Stimulated activated naive B cell treated with anti-CD40 and anti-IgM and Interleukin-4, amounts not matched to agents 10 μg/mL and 1 μg/mL and 100 μg/mL, for 72 hours (primary cell): Measurements from ENCODE around the gene CACNA2D3.

Experiments
- ATAC-seq, 2 donors: fragments of 150-1000 bp; cut with Tn5 transposase; replicated peaks; 2 replicates each; pipeline ENCODE4 v1.10.0; 2021; ENCODE audit warnings: moderate library complexity in 1 of 2
- DNase-seq: peaks from one replicate; pipeline ENCODE4 v3.0.0; 2021
- H3K27ac Mint-ChIP-seq: one replicate; pipeline ENCODE4 v1.8.0; 2022; ENCODE audit warnings: mild to moderate bottlenecking, mixed read lengths
- H3K27me3 Mint-ChIP-seq, 2 donors: one replicate each; pipeline ENCODE4 v1.8.0; 2022; ENCODE audit warnings: mixed read lengths in 2 of 2
- H3K36me3 Mint-ChIP-seq, 2 donors: one replicate each; pipeline ENCODE4 v1.8.0; 2022; ENCODE audit warnings: mixed read lengths in 2 of 2, mild to moderate bottlenecking in 1 of 2
- H3K4me1 Mint-ChIP-seq, 2 donors: one replicate each; pipeline ENCODE4 v1.8.0; 2022; ENCODE audit warnings: mixed read lengths in 2 of 2, mild to moderate bottlenecking in 1 of 2
- H3K4me3 Mint-ChIP-seq, 2 donors: one replicate each; pipeline ENCODE4 v1.8.0; 2022; ENCODE audit warnings: mild to moderate bottlenecking in 2 of 2, mixed read lengths in 2 of 2, moderate library complexity in 1 of 2
- H3K9me3 Mint-ChIP-seq, 2 donors: one replicate each; pipeline ENCODE4 v1.8.0; 2022; ENCODE audit warnings: mixed read lengths in 2 of 2, mild to moderate bottlenecking in 1 of 2

Gene CACNA2D3

GRCh38 chr3:54940971-54941370 lies 818.6 kb downstream of the CACNA2D3 start:
- ATAC-seq (no peak), DNase-seq (no peak)
- Mint-ChIP-seq H3K36me3 (no peaks in the 10 kb centered on the region), H3K9me3 (no peaks in the 10 kb centered on the region), H3K27me3 (no peaks in the 10 kb centered on the region), H3K27ac (no peak overlapping the region), H3K4me3 (no peak overlapping the region), H3K4me1 (no peaks in the 10 kb centered on the region)

- DNase-seq (no peak), ATAC-seq (no peak)
- Mint-ChIP-seq H3K27me3 (no peaks in the 10 kb centered on the region), H3K4me1 (no peaks in the 10 kb centered on the region), H3K4me3 (no peak overlapping the region), H3K9me3 (no peaks in the 10 kb centered on the region), H3K27ac (no peak overlapping the region), H3K36me3 (no peaks in the 10 kb centered on the region)
Observed at GRCh38 chr3:54941690-54942362, 819.5 kb downstream of the CACNA2D3 start.

DNA sequence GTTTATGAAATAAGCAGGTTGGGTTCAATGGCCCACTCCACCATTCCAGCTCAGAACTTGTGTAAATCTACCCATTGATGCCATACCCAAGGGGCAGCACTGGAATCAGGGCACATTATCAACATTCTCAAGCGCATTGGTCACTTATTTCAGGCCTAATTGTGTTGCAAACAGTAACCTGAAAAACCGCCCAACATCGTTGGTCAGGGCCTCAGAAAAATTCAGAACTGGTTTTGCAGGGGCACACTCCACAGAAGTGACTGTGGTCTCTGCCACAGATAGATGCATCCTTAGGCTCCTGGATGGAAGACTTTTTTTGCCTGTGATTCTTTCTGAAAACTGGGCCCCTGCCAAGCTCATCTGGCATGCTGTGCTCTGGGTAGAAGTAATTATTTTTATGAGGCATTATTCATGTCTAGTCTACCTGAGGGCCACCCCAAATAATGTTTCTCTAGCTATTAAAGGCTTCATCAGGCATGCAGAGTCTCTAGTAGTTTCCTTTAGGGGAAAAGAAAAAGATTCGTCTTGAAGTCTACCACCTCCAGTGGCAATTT lies 827.2 kb downstream of the CACNA2D3 start:
- no peak overlapping the region for H3K27ac Mint-ChIP-seq
- H3K27me3 Mint-ChIP-seq, result no peaks in the 10 kb centered on the region
- H3K9me3 Mint-ChIP-seq, result peaks cover 0 to 2% of the 10 kb centered on the region in 2 donors
- no peak overlapping the region for H3K4me3 Mint-ChIP-seq
- H3K4me1 Mint-ChIP-seq, result no peaks in the 10 kb centered on the region
- ATAC-seq, result no peak
- DNase-seq, result no peak
- no peaks in the 10 kb centered on the region for H3K36me3 Mint-ChIP-seq

GRCh38 chr3:54950391-54951003 lies 828.1 kb downstream of the CACNA2D3 start:
- ATAC-seq, result no peak
- H3K4me1 Mint-ChIP-seq, result no peaks in the 10 kb centered on the region
- H3K4me3 Mint-ChIP-seq, result no peak overlapping the region
- no peak for DNase-seq
- no peaks in the 10 kb centered on the region for H3K27me3 Mint-ChIP-seq
- H3K9me3 Mint-ChIP-seq, result peaks cover 0 to 2% of the 10 kb centered on the region in 2 donors
- H3K36me3 Mint-ChIP-seq, result no peaks in the 10 kb centered on the region
- H3K27ac Mint-ChIP-seq, result no peak overlapping the region

- Mint-ChIP-seq H3K27me3 (no peaks in the 10 kb centered on the region), H3K4me3 (no peak overlapping the region), H3K9me3 (peaks cover 0 to 2% of the 10 kb centered on the region in 2 donors), H3K27ac (no peak overlapping the region), H3K4me1 (no peaks in the 10 kb centered on the region), H3K36me3 (no peaks in the 10 kb centered on the region)
- no peak for DNase-seq
- ATAC-seq, result no peak
Observed at GRCh38 chr3:54951405-54951804, 829.1 kb downstream of the CACNA2D3 start.

GRCh38 chr3:54954022-54954421 lies 831.7 kb downstream of the CACNA2D3 start:
- ATAC-seq, result no peak
- Mint-ChIP-seq H3K9me3 (no peaks in the 10 kb centered on the region), H3K36me3 (no peaks in the 10 kb centered on the region), H3K27me3 (no peaks in the 10 kb centered on the region), H3K27ac (no peak overlapping the region), H3K4me3 (no peak overlapping the region), H3K4me1 (no peaks in the 10 kb centered on the region)
- no peak for DNase-seq

DNA sequence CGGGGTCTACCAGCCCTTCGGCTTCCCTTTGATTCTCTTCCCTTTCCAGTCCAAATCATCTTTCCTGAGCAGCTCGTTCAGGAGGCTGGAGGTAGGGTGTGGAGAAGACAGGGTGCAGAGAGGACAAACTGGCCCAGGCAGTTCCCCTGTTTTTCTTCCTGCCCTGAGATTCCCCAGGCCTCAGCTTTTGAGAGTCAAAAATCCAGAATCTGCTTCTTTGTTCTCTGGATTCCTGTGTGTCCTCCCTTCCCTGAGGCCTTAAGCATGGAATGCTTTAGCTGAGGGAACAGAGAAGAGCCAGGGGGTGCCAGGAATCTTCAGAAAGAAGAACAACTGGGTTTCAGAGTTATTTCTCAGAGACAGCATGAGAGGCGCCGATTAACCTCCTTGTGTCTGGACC lies 832.2 kb downstream of the CACNA2D3 start:
- ATAC-seq (no peak), DNase-seq (no peak)
- Mint-ChIP-seq H3K27me3 (no peaks in the 10 kb centered on the region), H3K27ac (no peak overlapping the region), H3K4me1 (no peaks in the 10 kb centered on the region), H3K36me3 (no peaks in the 10 kb centered on the region), H3K4me3 (no peak overlapping the region), H3K9me3 (no peaks in the 10 kb centered on the region)

DNA sequence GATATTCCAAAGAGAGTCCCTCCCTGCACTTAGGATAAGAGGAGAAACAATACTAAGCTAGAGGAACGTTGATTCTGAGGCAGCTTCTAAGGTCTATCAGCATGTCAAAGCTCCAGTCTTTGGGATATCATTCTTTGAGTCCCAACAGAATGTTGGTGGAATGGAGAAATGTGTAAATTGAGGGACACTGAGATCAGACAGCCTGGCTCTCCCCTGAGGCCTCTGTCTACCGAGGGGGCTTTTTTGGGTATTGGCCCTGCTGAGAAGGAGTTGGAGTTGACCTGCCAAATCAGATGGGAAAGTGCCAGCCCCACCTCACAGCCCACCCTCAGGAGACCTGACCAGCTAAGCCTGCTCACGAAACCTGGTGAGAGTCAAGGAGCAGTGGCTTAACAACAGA lies 833.1 kb downstream of the CACNA2D3 start:
- DNase-seq (no peak), ATAC-seq (no peak)
- H3K27ac Mint-ChIP-seq, result no peak overlapping the region
- no peak overlapping the region for H3K4me3 Mint-ChIP-seq
- no peaks in the 10 kb centered on the region for H3K4me1 Mint-ChIP-seq
- H3K36me3 Mint-ChIP-seq, result no peaks in the 10 kb centered on the region
- no peaks in the 10 kb centered on the region for H3K9me3 Mint-ChIP-seq
- no peaks in the 10 kb centered on the region for H3K27me3 Mint-ChIP-seq

- H3K4me1 Mint-ChIP-seq, result no peaks in the 10 kb centered on the region
- no peak overlapping the region for H3K4me3 Mint-ChIP-seq
- H3K27ac Mint-ChIP-seq, result no peak overlapping the region
- H3K36me3 Mint-ChIP-seq, result no peaks in the 10 kb centered on the region
- H3K27me3 Mint-ChIP-seq, result no peaks in the 10 kb centered on the region
- H3K9me3 Mint-ChIP-seq, result no peaks in the 10 kb centered on the region
- no peak for ATAC-seq
- no peak for DNase-seq
Observed at GRCh38 chr3:54955941-54956340, 833.6 kb downstream of the CACNA2D3 start.

GRCh38 chr3:54957711-54958110 lies 835.4 kb downstream of the CACNA2D3 start:
- no peak for DNase-seq
- Mint-ChIP-seq H3K36me3 (no peaks in the 10 kb centered on the region), H3K9me3 (no peaks in the 10 kb centered on the region)

DNA sequence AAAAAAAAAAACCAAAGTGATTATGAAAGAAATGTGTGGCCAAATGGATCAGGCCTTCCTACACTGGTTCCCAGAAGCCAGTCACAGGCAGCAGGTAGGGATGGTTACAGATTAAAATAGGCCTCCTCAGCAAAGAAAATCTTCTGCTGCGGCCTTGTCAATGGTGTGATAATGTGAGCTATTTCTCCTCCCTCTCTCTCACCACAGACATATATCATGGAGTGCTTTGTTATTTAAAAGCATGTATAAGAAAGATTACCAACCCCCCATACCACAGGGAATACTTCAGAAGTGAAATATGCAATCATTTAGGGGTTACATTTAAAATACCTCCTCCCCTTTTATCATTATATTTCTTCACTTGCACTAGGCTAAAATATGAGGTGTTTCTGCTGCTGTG lies 837.7 kb downstream of the CACNA2D3 start:
- H3K27me3 Mint-ChIP-seq, result no peaks in the 10 kb centered on the region
- no peaks in the 10 kb centered on the region for H3K4me1 Mint-ChIP-seq
- ATAC-seq (no peak), DNase-seq (no peak)
- no peaks in the 10 kb centered on the region for H3K36me3 Mint-ChIP-seq
- H3K27ac Mint-ChIP-seq, result no peak overlapping the region
- no peak overlapping the region for H3K4me3 Mint-ChIP-seq
- H3K9me3 Mint-ChIP-seq, result no peaks in the 10 kb centered on the region

More at GRCh38 chr3:54957711-54958110, 835.4 kb downstream of the CACNA2D3 start:
- Mint-ChIP-seq H3K27ac (no peak overlapping the region), H3K4me3 (no peak overlapping the region), H3K4me1 (no peaks in the 10 kb centered on the region), H3K27me3 (no peaks in the 10 kb centered on the region)
- ATAC-seq, result no peak

DNA sequence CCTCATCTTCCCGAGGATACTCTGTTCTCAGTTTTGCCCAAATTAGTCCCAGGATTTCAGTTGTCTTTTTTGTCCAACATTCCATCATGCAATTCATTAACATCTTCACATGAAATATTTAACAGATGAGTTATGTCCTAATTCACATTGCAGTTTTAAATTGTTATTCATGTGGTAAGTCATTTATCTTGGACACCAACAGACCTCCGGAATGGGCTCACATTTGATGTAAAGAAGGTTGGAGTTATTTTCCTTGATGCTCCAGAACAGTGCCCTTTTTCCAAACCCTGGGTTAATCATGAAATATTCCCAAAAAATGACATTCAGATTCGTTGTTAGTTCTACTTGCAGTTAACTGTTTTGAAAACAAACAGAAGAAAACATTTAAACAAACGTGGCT lies 838.3 kb downstream of the CACNA2D3 start:
- ATAC-seq (no peak), DNase-seq (no peak)
- peaks cover 3% of the 10 kb centered on the region in 2 donors for H3K27me3 Mint-ChIP-seq
- H3K9me3 Mint-ChIP-seq, result peaks cover 2 to 3% of the 10 kb centered on the region in 2 donors
- H3K27ac Mint-ChIP-seq, result no peak overlapping the region
- no peak overlapping the region for H3K4me3 Mint-ChIP-seq
- no peaks in the 10 kb centered on the region for H3K36me3 Mint-ChIP-seq
- H3K4me1 Mint-ChIP-seq, result peaks cover 0 to under 1% of the 10 kb centered on the region in 2 donors

- DNase-seq (no peak), ATAC-seq (no peak)
- H3K27me3 Mint-ChIP-seq, result peaks cover 5 to 6% of the 10 kb centered on the region in 2 donors
- peaks cover 0 to 2% of the 10 kb centered on the region in 2 donors for H3K4me1 Mint-ChIP-seq
- H3K9me3 Mint-ChIP-seq, result peaks cover 4 to 6% of the 10 kb centered on the region in 2 donors
- no peak overlapping the region for H3K27ac Mint-ChIP-seq
- H3K36me3 Mint-ChIP-seq, result no peaks in the 10 kb centered on the region
- H3K4me3 Mint-ChIP-seq, result no peak overlapping the region
Observed at GRCh38 chr3:54962200-54962599, 839.8 kb downstream of the CACNA2D3 start.

DNA sequence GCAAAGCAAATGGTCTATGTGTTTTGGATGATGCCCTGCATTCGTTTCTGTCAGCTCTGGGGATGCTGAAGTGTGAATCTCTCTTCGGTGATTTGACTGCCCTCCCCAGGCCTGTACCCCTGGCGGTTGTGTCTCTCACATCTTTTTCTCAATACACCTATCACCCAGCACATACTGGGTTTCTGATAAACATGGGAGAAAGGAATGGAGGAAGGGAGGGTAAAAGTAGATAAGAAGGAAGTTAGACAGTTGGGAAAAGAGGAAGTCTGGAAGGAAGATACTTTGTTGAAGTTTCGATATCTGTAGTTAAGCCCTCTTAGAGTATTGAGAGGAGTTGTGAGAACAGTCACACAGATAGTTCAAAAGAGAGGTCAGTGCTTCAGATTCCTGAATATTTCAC lies 841.3 kb downstream of the CACNA2D3 start:
- Mint-ChIP-seq H3K4me1 (peaks cover 0 to 2% of the 10 kb centered on the region in 2 donors), H3K9me3 (peaks cover 4 to 6% of the 10 kb centered on the region in 2 donors), H3K27me3 (peaks cover 5 to 6% of the 10 kb centered on the region in 2 donors), H3K4me3 (no peak overlapping the region), H3K27ac (no peak overlapping the region), H3K36me3 (no peaks in the 10 kb centered on the region)
- DNase-seq (no peak), ATAC-seq (no peak)

GRCh38 chr3:54964081-54964480 lies 841.7 kb downstream of the CACNA2D3 start:
- ATAC-seq (no peak), DNase-seq (no peak)
- Mint-ChIP-seq H3K9me3 (peaks cover 4 to 6% of the 10 kb centered on the region in 2 donors), H3K4me3 (no peak overlapping the region), H3K4me1 (peaks cover 0 to 2% of the 10 kb centered on the region in 2 donors), H3K27ac (no peak overlapping the region), H3K36me3 (no peaks in the 10 kb centered on the region), H3K27me3 (peaks cover 5 to 6% of the 10 kb centered on the region in 2 donors)
